ENCODE data around the gene HCRTR1. TPM values are rescaled to one million over a fixed set of nuclear protein-coding genes. Genes with fewer than 3 reads are reported as not detected.

Gene HCRTR1
- polyA plus RNA-seq, 1 of the 3 experiments (the other 2 are of a cell fraction), result 0.03 TPM

- Histone ChIP-seq H3K4me1 (ENCODE audit: control insufficient read depth in 1 of 2, insufficient read depth in 2 of 2, low read depth in 1 of 2, low read length in 1 of 2) (peaks cover 0 to 10% of the 10 kb centered on the region in 2 experiments; a peak in 2 of 4 replicates), H3K9me2 (no peaks in the 10 kb centered on the region), H3K9me3 (no peaks in the 10 kb centered on the region), H3K27ac (ENCODE audit: low read depth in 2 of 2, low read length in 1 of 2) (no peak overlapping the region), H3F3A (replicated peaks; ENCODE audit: insufficient read depth) (no peaks in the 10 kb centered on the region), H2AFZ (ENCODE audit: low read depth) (no peak overlapping the region), H3K79me2 (ENCODE audit: insufficient read depth) (no peaks in the 10 kb centered on the region), H4K20me1 (ENCODE audit: insufficient read depth) (no peaks in the 10 kb centered on the region), H3K9ac (no peak overlapping the region), H3K4me2 (no peak overlapping the region), H3K36me3 (replicated peaks in 1 of 2; ENCODE audit: control insufficient read depth in 1 of 2, insufficient read depth in 2 of 2, low read length in 1 of 2) (peaks cover 0 to 3% of the 10 kb centered on the region in 2 experiments), H3K27me3 (ENCODE audit: insufficient read depth) (no peaks in the 10 kb centered on the region), H3K4me3 (ENCODE audit: low read depth in 2 of 2, low read length in 1 of 2) (no peak overlapping the region)
- no peak for TF ChIP-seq SIN3A (IDR thresholded peaks at IDR 0.05; ENCODE audit: borderline replicate concordance, low read depth, low read length)
- no peak for TF ChIP-seq FOXM1 (IDR thresholded peaks at IDR 0.05; ENCODE audit: low read depth)
- TF ChIP-seq GABPA (IDR thresholded peaks at IDR 0.05; ENCODE audit: low read depth), result no peak
- no peak for TF ChIP-seq PBX3 (IDR thresholded peaks at IDR 0.05)
- TF ChIP-seq JUND (IDR thresholded peaks at IDR 0.05), result no peak
- TF ChIP-seq RFX5 (IDR thresholded peaks at IDR 0.05; ENCODE audit: low read length), result no peak
- no peak for TF ChIP-seq MXI1 (IDR thresholded peaks at IDR 0.05; ENCODE audit: low read depth, low read length)
- TF ChIP-seq USF1 (IDR thresholded peaks at IDR 0.05; ENCODE audit: borderline replicate concordance, low read depth), result no peak
- no peak for TF ChIP-seq RAD21 (IDR thresholded peaks at IDR 0.05; ENCODE audit: low read length)
- no peak for DNase-seq
- CTCF ChIA-PET, result interaction anchor here (1.0 to 1.7 kb wide), 4 partner anchors 9 to 58 kb away, joined by 3 to 5 read pairs (median 3); no protein-coding TSS in a partner anchor
- 95% methylated on average over 4 of the region's 12 CpGs for WGBS (ENCODE audit: low lambda C conversion rate)
- POLR2A ChIA-PET, result no interaction called here
Observed at GRCh38 chr1:31653717-31654473, 36.4 kb downstream of the HCRTR1 start.

GRCh38 chr1:31654474-31654776 is 36.9 kb downstream of the HCRTR1 start:
- Histone ChIP-seq H3K9me2 (no peaks in the 10 kb centered on the region), H3K36me3 (replicated peaks in 1 of 2; ENCODE audit: control insufficient read depth in 1 of 2, insufficient read depth in 2 of 2, low read length in 1 of 2) (peaks cover 0 to 3% of the 10 kb centered on the region in 2 experiments), H3K9ac (no peak overlapping the region), H3K27ac (ENCODE audit: low read depth in 2 of 2, low read length in 1 of 2) (no peak overlapping the region), H2AFZ (ENCODE audit: low read depth) (no peak overlapping the region), H3F3A (replicated peaks; ENCODE audit: insufficient read depth) (no peaks in the 10 kb centered on the region), H3K4me2 (no peak overlapping the region), H3K9me3 (no peaks in the 10 kb centered on the region), H3K4me3 (ENCODE audit: low read depth in 2 of 2, low read length in 1 of 2) (no peak overlapping the region), H4K20me1 (ENCODE audit: insufficient read depth) (no peaks in the 10 kb centered on the region), H3K4me1 (ENCODE audit: control insufficient read depth in 1 of 2, insufficient read depth in 2 of 2, low read depth in 1 of 2, low read length in 1 of 2) (peaks cover 0 to 10% of the 10 kb centered on the region in 2 experiments; a peak in 2 of 4 replicates), H3K27me3 (ENCODE audit: insufficient read depth) (no peaks in the 10 kb centered on the region), H3K79me2 (ENCODE audit: insufficient read depth) (no peaks in the 10 kb centered on the region)
- ChIA-PET CTCF (interaction anchor here (1.0 to 1.7 kb wide), 3 partner anchors 8 to 10 kb away, joined by 3 to 5 read pairs (median 3); no protein-coding TSS in a partner anchor), POLR2A (interaction anchor here (0.6 kb wide), 1 partner anchor 281 kb away, joined by 3 read pairs; no protein-coding TSS in a partner anchor)
- DNase-seq, result no peak
- WGBS (ENCODE audit: low lambda C conversion rate), result 91% methylated on average over 5 of the region's 5 CpGs
- no peak for TF ChIP-seq ZBTB33 (IDR thresholded peaks at IDR 0.05; ENCODE audit: borderline replicate concordance, low read depth)
- TF ChIP-seq FOXM1 (IDR thresholded peaks at IDR 0.05; ENCODE audit: low read depth), result no peak
- no peak for TF ChIP-seq PBX3 (IDR thresholded peaks at IDR 0.05)
- no peak for TF ChIP-seq EZH2phosphoT487 (IDR thresholded peaks at IDR 0.05; ENCODE audit: borderline replicate concordance, low read depth)
- no peak for TF ChIP-seq EP300 (IDR thresholded peaks at IDR 0.05; ENCODE audit: borderline replicate concordance in 1 of 2, low read depth in 1 of 2, low read length in 1 of 2)
- TF ChIP-seq USF1 (IDR thresholded peaks at IDR 0.05; ENCODE audit: borderline replicate concordance, low read depth), result no peak
- TF ChIP-seq ELF1 (IDR thresholded peaks at IDR 0.05), result no peak
- TF ChIP-seq MEF2A (IDR thresholded peaks at IDR 0.05; ENCODE audit: borderline replicate concordance, low read depth), result no peak
- no peak for TF ChIP-seq RFX5 (IDR thresholded peaks at IDR 0.05; ENCODE audit: low read length)
- no peak for TF ChIP-seq JUND (IDR thresholded peaks at IDR 0.05)
- TF ChIP-seq REST (IDR thresholded peaks at IDR 0.05; ENCODE audit: low read depth, low read length), result no peak
